ENCODE results near the gene SLAMF9. TPM values are rescaled to one million over a fixed set of nuclear protein-coding genes. Genes with fewer than 3 reads are reported as not detected.

Gene SLAMF9
- total and polyA plus RNA-seq, 11 donors, result 0.24 to 0.88 TPM; not detected in 9

DNA sequence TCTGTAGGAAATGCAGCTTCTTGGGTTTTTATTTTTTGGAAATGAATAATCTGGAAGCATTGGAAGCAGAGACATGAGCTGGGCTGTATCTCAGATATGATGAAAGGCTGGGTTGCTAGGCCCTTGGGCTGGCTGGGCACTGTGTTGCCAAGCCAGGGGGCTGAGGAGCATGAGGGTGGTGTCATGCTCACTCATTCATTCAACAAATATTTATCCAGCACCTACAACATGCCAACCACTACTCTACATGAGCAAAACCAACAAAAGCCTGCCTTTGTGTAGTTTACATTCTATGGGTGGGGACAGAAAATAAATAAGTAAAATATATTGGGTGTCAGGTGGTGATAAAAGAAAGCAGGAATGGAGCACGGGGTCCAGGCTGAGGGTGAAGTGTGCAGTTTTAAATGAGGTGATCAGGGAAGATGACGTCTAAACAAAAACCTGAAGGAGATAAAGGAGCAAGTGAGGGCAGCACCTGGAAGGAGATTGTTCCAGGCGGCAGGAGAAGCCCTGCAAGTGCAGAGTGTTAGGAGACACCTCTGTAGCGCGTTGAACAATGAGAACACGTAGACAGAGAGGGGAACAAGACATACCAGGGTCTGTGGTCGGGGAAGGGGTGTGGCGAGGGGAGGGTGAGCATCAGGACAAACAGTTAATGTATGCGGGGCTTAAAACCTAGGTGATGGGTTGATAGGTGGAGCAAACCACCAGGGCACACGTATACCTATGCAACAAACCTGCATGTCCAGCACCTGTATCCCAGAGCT lies 39.6 kb downstream of the SLAMF9 start:
- DNase-seq, result no peak
- Histone ChIP-seq H3K4me1 (peaks cover 0 to 74% (median 52%) of the 10 kb centered on the region in 12 donors), H3K4me3 (no peak overlapping the region), H3K9me3 (no peaks in the 10 kb centered on the region), H3K27me3 (no peaks in the 10 kb centered on the region), H3K27ac (no peak overlapping the region), H3K36me3 (peaks cover 0 to 35% (median 27%) of the 10 kb centered on the region in 9 donors)
- ATAC-seq, result no peak
- WGBS, 4 donors, result 94 to 95% (median 95%) methylated on average over 10 of the region's 10 CpGs
- intact Hi-C loops (cut with DNase I), result no loop called here
- TF ChIP-seq POLR2A (IDR thresholded peaks at IDR 0.05), result no peak

GRCh38 chr1:159913451-159914192 lies 40.4 kb downstream of the SLAMF9 start:
- peaks cover 0 to 27% (median 19%) of the 10 kb centered on the region in 9 donors for H3K36me3 ChIP-seq
- H3K4me1 ChIP-seq, result peaks cover 0 to 67% (median 45%) of the 10 kb centered on the region in 12 donors
- 70 to 84% (median 78%) methylated on average over 5 of the region's 5 CpGs for WGBS, 4 donors
- ATAC-seq, result no peak
- H3K4me3 ChIP-seq, result no peak overlapping the region
- H3K9me3 ChIP-seq, result no peaks in the 10 kb centered on the region
- H3K27ac ChIP-seq, result peak overlapping the region in 1 of 12 donors; percentile 15
- intact Hi-C loops (cut with DNase I), result no loop called here
- DNase-seq, result no peak
- TF ChIP-seq POLR2A (IDR thresholded peaks at IDR 0.05), result no peak
- TF ChIP-seq, protein P1, sequence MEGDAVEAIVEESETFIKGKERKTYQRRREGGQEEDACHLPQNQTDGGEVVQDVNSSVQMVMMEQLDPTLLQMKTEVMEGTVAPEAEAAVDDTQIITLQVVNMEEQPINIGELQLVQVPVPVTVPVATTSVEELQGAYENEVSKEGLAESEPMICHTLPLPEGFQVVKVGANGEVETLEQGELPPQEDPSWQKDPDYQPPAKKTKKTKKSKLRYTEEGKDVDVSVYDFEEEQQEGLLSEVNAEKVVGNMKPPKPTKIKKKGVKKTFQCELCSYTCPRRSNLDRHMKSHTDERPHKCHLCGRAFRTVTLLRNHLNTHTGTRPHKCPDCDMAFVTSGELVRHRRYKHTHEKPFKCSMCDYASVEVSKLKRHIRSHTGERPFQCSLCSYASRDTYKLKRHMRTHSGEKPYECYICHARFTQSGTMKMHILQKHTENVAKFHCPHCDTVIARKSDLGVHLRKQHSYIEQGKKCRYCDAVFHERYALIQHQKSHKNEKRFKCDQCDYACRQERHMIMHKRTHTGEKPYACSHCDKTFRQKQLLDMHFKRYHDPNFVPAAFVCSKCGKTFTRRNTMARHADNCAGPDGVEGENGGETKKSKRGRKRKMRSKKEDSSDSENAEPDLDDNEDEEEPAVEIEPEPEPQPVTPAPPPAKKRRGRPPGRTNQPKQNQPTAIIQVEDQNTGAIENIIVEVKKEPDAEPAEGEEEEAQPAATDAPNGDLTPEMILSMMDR (IDR thresholded peaks at IDR 0.05), result no peak
- H3K27me3 ChIP-seq, result no peaks in the 10 kb centered on the region

DNA sequence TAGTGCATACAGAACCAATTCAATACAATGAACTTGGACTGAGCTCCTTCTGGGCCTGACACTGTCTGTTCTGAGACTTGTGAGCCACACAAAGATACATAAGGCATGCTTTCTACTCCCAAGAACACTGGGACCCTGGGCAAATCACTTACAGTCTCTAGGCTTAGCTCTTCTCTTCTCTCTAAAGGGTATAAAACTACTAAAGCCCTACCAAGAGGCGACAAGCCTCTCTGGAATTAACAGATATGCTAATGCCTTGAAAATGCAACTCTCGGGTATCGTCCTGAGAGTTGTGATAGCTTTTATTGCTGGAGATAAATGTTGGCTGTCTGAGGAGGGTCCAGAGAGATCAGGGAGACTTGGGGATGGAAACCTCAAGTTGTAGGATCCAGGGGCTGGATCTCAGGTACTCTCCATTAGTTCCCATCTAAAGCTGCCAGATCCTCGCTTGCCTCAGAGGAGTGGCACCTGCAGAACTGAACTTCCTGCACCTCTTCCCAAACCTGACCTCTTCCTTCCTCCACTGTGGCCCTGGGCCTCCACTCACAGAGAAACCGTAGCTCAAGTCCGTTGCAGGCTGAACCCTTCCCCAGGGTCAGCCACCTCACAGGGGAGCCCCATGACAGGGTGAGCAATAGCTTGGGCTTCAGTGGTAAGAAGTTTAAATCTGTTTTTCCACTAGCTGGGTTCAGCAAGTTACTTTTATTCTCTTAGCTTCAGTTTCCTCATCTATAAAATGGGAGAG lies 42.5 kb downstream of the SLAMF9 start:
- intact Hi-C loops (cut with DNase I), result no loop called here
- Histone ChIP-seq H3K36me3 (peaks cover 0 to 6% (median 0%) of the 10 kb centered on the region in 9 donors), H3K9me3 (no peaks in the 10 kb centered on the region), H3K27ac (peak overlapping the region in 9 of 12 donors; percentile 34 to 79 (median 63)), H3K4me1 (peaks cover 0 to 48% (median 28%) of the 10 kb centered on the region in 12 donors), H3K4me3 (no peak overlapping the region), H3K27me3 (no peaks in the 10 kb centered on the region)
- ATAC-seq (no peak), DNase-seq (no peak)
- TF ChIP-seq POLR2A (IDR thresholded peaks at IDR 0.05), result no peak
- TF ChIP-seq, protein P1 (IDR thresholded peaks at IDR 0.05), result no peak
- WGBS, 4 donors, result 67 to 85% (median 72%) methylated on average over 6 of the region's 6 CpGs

DNA sequence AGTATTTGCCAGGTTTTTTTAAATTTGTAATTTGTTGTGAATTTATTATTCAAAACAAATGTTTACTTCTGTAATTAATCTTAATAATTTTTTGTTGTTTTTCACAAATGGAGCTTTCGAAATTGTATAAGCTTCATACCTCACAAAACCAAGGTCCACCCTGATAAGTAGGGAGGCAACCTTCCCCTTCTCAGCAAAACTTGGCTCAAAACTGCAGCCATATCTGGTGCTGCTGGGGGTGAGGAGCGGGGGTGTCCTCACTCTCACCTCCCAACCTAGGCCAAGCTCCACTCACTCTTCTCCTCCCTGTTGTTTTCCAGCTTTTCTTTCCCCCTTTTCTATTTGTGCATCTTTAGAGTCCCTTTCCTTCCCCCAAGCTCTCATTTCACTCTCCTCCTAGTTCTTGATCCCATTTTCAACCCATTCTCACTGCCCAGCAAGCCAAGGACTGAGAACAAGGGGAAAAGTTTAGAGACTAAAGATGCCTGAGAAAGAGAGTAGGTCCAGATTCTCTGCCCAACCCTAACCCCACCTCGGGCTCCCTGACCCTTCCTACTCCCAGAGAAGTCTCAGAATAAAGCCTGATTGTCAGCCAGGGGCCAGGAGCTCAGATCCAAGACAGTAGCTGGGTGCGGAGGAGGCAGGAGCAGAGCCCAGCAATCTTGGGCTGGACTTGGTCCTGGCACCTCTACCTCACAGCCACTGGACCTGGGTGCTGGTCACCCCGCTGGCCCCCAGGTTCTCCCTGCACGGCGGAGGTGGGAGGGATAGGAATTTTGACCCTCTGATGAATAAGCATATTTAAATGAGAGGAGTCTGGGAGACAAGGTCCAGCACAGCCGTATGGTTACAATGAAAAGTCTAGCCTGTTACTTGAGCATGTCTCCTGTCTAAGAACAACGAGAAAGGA lies 45.8 kb downstream of the SLAMF9 start:
- ATAC-seq, result no peak
- intact Hi-C loops (cut with DNase I), result no loop called here
- no peak for DNase-seq
- Histone ChIP-seq H3K9me3 (peaks cover 0 to 7% (median 0%) of the 10 kb centered on the region in 12 donors), H3K4me1 (peaks cover 0 to 37% (median 18%) of the 10 kb centered on the region in 12 donors), H3K4me3 (no peak overlapping the region), H3K27me3 (no peaks in the 10 kb centered on the region), H3K27ac (no peak overlapping the region), H3K36me3 (no peaks in the 10 kb centered on the region)
- WGBS, 4 donors, result 82 to 89% (median 86%) methylated on average over 9 of the region's 9 CpGs
- TF ChIP-seq, protein P1 (IDR thresholded peaks at IDR 0.05), result no peak
- no peak for TF ChIP-seq POLR2A (IDR thresholded peaks at IDR 0.05)
